Testis (tissue), 2 donors: ENCODE results near the gene NAT9.

Source experiments
- POLR2A ChIP-seq: fragments of 450-650 bp; IDR thresholded peaks from one replicate; pipeline ENCODE4 v1.6.1; 2017; ENCODE audit warnings: antibody characterized with exemption, mild to moderate bottlenecking, moderate library complexity
- TF ChIP-seq, protein P1 (sequence below), 3 experiments: fragments of 450-650 bp in 2 of 3; fragments of 200-600 bp in 1 of 3; sonication (generic) in 1 of 3; IDR thresholded peaks; one replicate each; pipeline ENCODE4 v1.5.1; 2016 to 2019; ENCODE audit warnings: antibody characterized with exemption in 3 of 3, mild to moderate bottlenecking in 2 of 3, moderate library complexity in 1 of 3

DNA sequence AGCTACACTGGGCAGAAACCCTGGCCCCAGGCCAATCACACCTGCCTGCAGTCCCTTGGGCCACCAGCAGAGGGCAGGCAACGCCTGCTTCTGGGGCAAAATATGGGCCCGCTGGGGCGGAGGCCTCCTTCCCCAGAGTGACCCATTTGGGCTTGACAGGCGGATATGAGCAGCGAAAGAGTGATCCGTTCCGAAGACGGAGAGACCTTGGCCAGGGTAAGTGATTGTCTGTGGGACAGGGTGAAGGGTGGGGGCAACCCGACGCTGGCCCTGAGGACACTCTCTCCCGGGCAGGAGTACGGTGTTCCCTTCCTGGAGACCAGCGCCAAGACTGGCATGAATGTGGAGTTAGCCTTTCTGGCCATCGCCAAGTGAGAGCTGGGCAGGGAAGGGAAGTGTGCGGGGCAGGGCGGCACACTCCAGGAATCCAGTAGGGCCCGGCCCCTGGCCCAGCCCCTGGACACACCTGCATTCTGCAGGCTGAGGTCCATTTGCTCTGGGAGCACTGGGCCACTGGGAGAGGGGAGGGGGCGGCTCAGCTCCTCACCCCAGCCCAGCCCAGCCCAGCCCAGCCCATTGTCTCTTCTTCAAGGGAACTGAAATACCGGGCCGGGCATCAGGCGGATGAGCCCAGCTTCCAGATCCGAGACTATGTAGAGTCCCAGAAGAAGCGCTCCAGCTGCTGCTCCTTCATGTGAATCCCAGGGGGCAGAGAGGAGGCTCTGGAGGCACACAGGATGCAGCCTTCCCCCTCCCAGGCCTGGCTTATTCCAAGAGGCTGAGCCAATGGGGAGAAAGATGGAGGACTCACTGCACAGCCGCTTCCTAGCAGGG lies 31.2 kb downstream of the NAT9 start:
- TF ChIP-seq, protein P1, sequence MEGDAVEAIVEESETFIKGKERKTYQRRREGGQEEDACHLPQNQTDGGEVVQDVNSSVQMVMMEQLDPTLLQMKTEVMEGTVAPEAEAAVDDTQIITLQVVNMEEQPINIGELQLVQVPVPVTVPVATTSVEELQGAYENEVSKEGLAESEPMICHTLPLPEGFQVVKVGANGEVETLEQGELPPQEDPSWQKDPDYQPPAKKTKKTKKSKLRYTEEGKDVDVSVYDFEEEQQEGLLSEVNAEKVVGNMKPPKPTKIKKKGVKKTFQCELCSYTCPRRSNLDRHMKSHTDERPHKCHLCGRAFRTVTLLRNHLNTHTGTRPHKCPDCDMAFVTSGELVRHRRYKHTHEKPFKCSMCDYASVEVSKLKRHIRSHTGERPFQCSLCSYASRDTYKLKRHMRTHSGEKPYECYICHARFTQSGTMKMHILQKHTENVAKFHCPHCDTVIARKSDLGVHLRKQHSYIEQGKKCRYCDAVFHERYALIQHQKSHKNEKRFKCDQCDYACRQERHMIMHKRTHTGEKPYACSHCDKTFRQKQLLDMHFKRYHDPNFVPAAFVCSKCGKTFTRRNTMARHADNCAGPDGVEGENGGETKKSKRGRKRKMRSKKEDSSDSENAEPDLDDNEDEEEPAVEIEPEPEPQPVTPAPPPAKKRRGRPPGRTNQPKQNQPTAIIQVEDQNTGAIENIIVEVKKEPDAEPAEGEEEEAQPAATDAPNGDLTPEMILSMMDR (IDR thresholded peaks at IDR 0.05): peak; percentile 98 to 100 (median 99)
- TF ChIP-seq POLR2A: no peak
